WTC11 (cell line): ENCODE measurements around the gene TSC1. TPM values are rescaled to one million over a fixed set of nuclear protein-coding genes. Genes with fewer than 3 reads are reported as not detected.

Source experiments
- ATAC-seq: fragments of 200-7000 bp; cut with Tn5 transposase; 2 replicates; pipeline ENCODE4 v1.10.0; 2021; ENCODE audit warnings: mild to moderate bottlenecking, moderate library complexity
- CTCF ChIA-PET: fragments of 300-600 bp; sonication (Branson Sonifier 250); formaldehyde crosslinking; loops from one replicate; lab custom pipeline; 2021; ENCODE audit warnings: antibody characterized with exemption; lab: Charles Lee
- POLR2A ChIA-PET: fragments of 350-600 bp; sonication (Branson Sonifier 250); formaldehyde crosslinking; loops from one replicate; lab custom pipeline; 2021; ENCODE audit warnings: antibody characterized with exemption; lab: Charles Lee
- DNase-seq: peaks from one replicate; pipeline ENCODE4 v3.0.0; 2021; ENCODE audit warnings: low spot score
- H3K27ac Mint-ChIP-seq: 2 replicates; pipeline ENCODE4 v1.8.0; 2021; ENCODE audit warnings: mixed read lengths
- H3K27me3 Mint-ChIP-seq: 2 replicates; pipeline ENCODE4 v1.8.0; 2021; ENCODE audit warnings: low read depth, mild to moderate bottlenecking, moderate library complexity, mixed read lengths
- H3K36me3 Mint-ChIP-seq: 2 replicates; pipeline ENCODE4 v1.8.0; 2021; ENCODE audit warnings: mixed read lengths
- H3K4me1 Mint-ChIP-seq: 2 replicates; pipeline ENCODE4 v1.8.0; 2022; ENCODE audit warnings: mixed read lengths
- H3K4me3 Mint-ChIP-seq: 2 replicates; pipeline ENCODE4 v1.8.0; 2021; ENCODE audit warnings: mild to moderate bottlenecking, moderate library complexity, mixed read lengths
- H3K9me3 Mint-ChIP-seq: 2 replicates; pipeline ENCODE4 v1.8.0; 2021; ENCODE audit warnings: mixed read lengths
- AR ChIP-seq: fragments of 250-450 bp; sonication (Bioruptor Pico); IDR thresholded peaks from 2 replicates; pipeline ENCODE4 v1.9.0; 2021; ENCODE audit warnings: mild to moderate bottlenecking
- ATF1 ChIP-seq: sonication (generic); formaldehyde crosslinking; IDR thresholded peaks from 2 replicates; pipeline ENCODE4 v1.8.1; 2023; ENCODE audit warnings: mild to moderate bottlenecking, moderate library complexity, missing genetic modification reagents
- CREB1 ChIP-seq: sonication (generic); formaldehyde crosslinking; IDR thresholded peaks from 2 replicates; pipeline ENCODE4 v1.8.0; 2023; ENCODE audit warnings: mild to moderate bottlenecking, missing genetic modification reagents
- CREM ChIP-seq: sonication (generic); formaldehyde crosslinking; IDR thresholded peaks from 2 replicates; pipeline ENCODE4 v1.8.1; 2022; ENCODE audit warnings: mild to moderate bottlenecking, missing genetic modification reagents, moderate library complexity
- E2F1 ChIP-seq: sonication (generic); formaldehyde crosslinking; IDR thresholded peaks from 2 replicates; pipeline ENCODE4 v1.8.0; 2022; ENCODE audit warnings: mild to moderate bottlenecking, missing genetic modification reagents
- E2F5 ChIP-seq: sonication (generic); formaldehyde crosslinking; IDR thresholded peaks from 2 replicates; pipeline ENCODE4 v1.8.1; 2022; ENCODE audit warnings: mild to moderate bottlenecking, moderate library complexity, missing genetic modification reagents
- ETV6 ChIP-seq: sonication (generic); formaldehyde crosslinking; IDR thresholded peaks from 2 replicates; pipeline ENCODE4 v1.8.1; 2022; ENCODE audit warnings: mild to moderate bottlenecking, missing genetic modification reagents
- FOXK1 ChIP-seq: sonication (generic); formaldehyde crosslinking; IDR thresholded peaks from 2 replicates; pipeline ENCODE4 v1.8.0; 2022; ENCODE audit warnings: mild to moderate bottlenecking, moderate library complexity, missing genetic modification reagents
- GABPB1 ChIP-seq: sonication (generic); formaldehyde crosslinking; IDR thresholded peaks from 2 replicates; pipeline ENCODE4 v1.8.1; 2023; ENCODE audit warnings: mild to moderate bottlenecking, missing genetic modification reagents
- GTF2I ChIP-seq: fragments of 250-450 bp; sonication (Bioruptor Pico); conservative IDR thresholded peaks from 2 replicates; pipeline ENCODE4 v1.4.0; 2021; ENCODE audit warnings: mild to moderate bottlenecking
- HMGXB4 ChIP-seq: sonication (generic); formaldehyde crosslinking; IDR thresholded peaks from 2 replicates; pipeline ENCODE4 v1.8.1; 2023; ENCODE audit warnings: mild to moderate bottlenecking, moderate library complexity, missing genetic modification reagents
- IRF2 ChIP-seq: sonication (generic); formaldehyde crosslinking; IDR thresholded peaks from 2 replicates; pipeline ENCODE4 v1.8.0; 2022; ENCODE audit warnings: low read depth, missing genetic modification reagents, borderline replicate concordance
- MAX ChIP-seq: sonication (generic); formaldehyde crosslinking; IDR thresholded peaks from 2 replicates; pipeline ENCODE4 v1.8.0; 2022; ENCODE audit warnings: mild to moderate bottlenecking, missing genetic modification reagents
- MLX ChIP-seq: sonication (generic); formaldehyde crosslinking; IDR thresholded peaks from 2 replicates; pipeline ENCODE4 v1.8.1; 2023; ENCODE audit warnings: mild to moderate bottlenecking, missing genetic modification reagents, moderate library complexity
- NR1H2 ChIP-seq: sonication (generic); formaldehyde crosslinking; IDR thresholded peaks from 2 replicates; pipeline ENCODE4 v1.9.0; 2021; ENCODE audit warnings: mild to moderate bottlenecking, moderate library complexity, missing genetic modification reagents
- SP1 ChIP-seq: sonication (generic); formaldehyde crosslinking; conservative IDR thresholded peaks from 2 replicates; pipeline ENCODE4 v1.8.1; 2022; ENCODE audit warnings: missing genetic modification reagents
- TEAD1 ChIP-seq: sonication (generic); formaldehyde crosslinking; IDR thresholded peaks from 2 replicates; pipeline ENCODE4 v1.8.0; 2022; ENCODE audit warnings: mild to moderate bottlenecking, missing genetic modification reagents
- USF2 ChIP-seq: sonication (generic); formaldehyde crosslinking; IDR thresholded peaks from 2 replicates; pipeline ENCODE4 v1.8.1; 2023; ENCODE audit warnings: mild to moderate bottlenecking, missing genetic modification reagents, moderate library complexity
- ZNF121 ChIP-seq: sonication (generic); formaldehyde crosslinking; IDR thresholded peaks from 2 replicates; pipeline ENCODE4 v1.8.0; 2023; ENCODE audit warnings: missing genetic modification reagents
- ZNF232 ChIP-seq: sonication (generic); formaldehyde crosslinking; IDR thresholded peaks from 2 replicates; pipeline ENCODE4 v1.8.0; 2022; ENCODE audit warnings: mild to moderate bottlenecking, missing genetic modification reagents
- ZNF281 ChIP-seq: sonication (generic); formaldehyde crosslinking; IDR thresholded peaks from 2 replicates; pipeline ENCODE4 v1.8.0; 2023; ENCODE audit warnings: mild to moderate bottlenecking, missing genetic modification reagents
- ZNF512 ChIP-seq: sonication (generic); formaldehyde crosslinking; IDR thresholded peaks from 2 replicates; pipeline ENCODE4 v1.8.1; 2022; ENCODE audit warnings: missing genetic modification reagents, borderline replicate concordance
- total RNA-seq: library from RNA; stranded (reverse); gene quantifications from 3 replicates; pipeline ENCODE4 v1.2.3, GENCODE V29; 2021

TSC1 gene
- total RNA-seq, 1 experiment from 2014 or later = 52.9 TPM

GRCh38 chr9:132877824-132878694 lies 66.4 kb downstream of the TSC1 start, which contains the start of gene AK8:
Gene AK8 (minus strand): TSS chr9:132878284. CDS start chr9:132878255, 29 bp downstream.
- DNase-seq (peak; percentile 77), ATAC-seq (peak; percentile 69)
- no peaks in the 10 kb centered on the region for H3K9me3 Mint-ChIP-seq
- H3K27ac Mint-ChIP-seq = no peak within 1 kb of the TSS
- H3K27me3 Mint-ChIP-seq = peaks cover 42% of the 10 kb centered on the region
- ChIA-PET POLR2A (interaction anchor here (0.7 kb wide), 1 partner anchor 767 kb away, joined by 3 read pairs; no protein-coding TSS in a partner anchor), CTCF (interaction anchor here (0.8 to 2.4 kb wide), 9 partner anchors 24 to 1324 kb away, joined by 3 to 17 read pairs (median 3); partner anchors contain the start of gene CFAP77)
- H3K4me3 Mint-ChIP-seq = peak within 1 kb of the TSS; percentile 74
- 0 out of 2 replicates have a peak, but pooled peaks cover 3% of the 10 kb centered on the region for H3K4me1 Mint-ChIP-seq
- no peaks in the 10 kb centered on the region for H3K36me3 Mint-ChIP-seq
- TF ChIP-seq CREB1 (CRISPR knock-in tag) = peak; percentile 82
- no peak for TF ChIP-seq E2F1 (CRISPR knock-in tag)
- TF ChIP-seq ETV6 = peak; percentile 69; the same call in 1 of the 2 replicates
- no peak for TF ChIP-seq ZNF512 (CRISPR knock-in tag)
- peak; percentile 71; the same call in 1 of the 2 replicates for TF ChIP-seq FOXK1 (CRISPR knock-in tag)
- 0 out of 2 replicates have a peak, but pooled peaks have one; percentile 38 for TF ChIP-seq E2F5 (CRISPR knock-in tag)
- no peak for TF ChIP-seq MLX (CRISPR knock-in tag)
- TF ChIP-seq GTF2I (CRISPR knock-in tag) = peak; percentile 75; the same call in 1 of the 2 replicates
- TF ChIP-seq SP1 (CRISPR knock-in tag) = peak; percentile 93
- 0 out of 2 replicates have a peak, but pooled peaks have one; percentile 30 for TF ChIP-seq TEAD1
- peak; percentile 77; the same call in 1 of the 2 replicates for TF ChIP-seq ATF1 (CRISPR knock-in tag)
- TF ChIP-seq HMGXB4 = peak; percentile 40; the same call in 1 of the 2 replicates
- no peak for TF ChIP-seq ZNF281 (CRISPR knock-in tag)
- no peak for TF ChIP-seq NR1H2 (CRISPR knock-in tag)
- TF ChIP-seq ZNF232 (CRISPR knock-in tag) = peak; percentile 60; the same call in 1 of the 2 replicates
- TF ChIP-seq GABPB1 (CRISPR knock-in tag) = peak; percentile 38; the same call in 1 of the 2 replicates
- TF ChIP-seq USF2 (CRISPR knock-in tag) = peak; percentile 17; the same call in 1 of the 2 replicates
- peak; percentile 100 for TF ChIP-seq ZNF121 (CRISPR knock-in tag)
- TF ChIP-seq MAX (CRISPR knock-in tag) = peak; percentile 61; the same call in 1 of the 2 replicates
- TF ChIP-seq IRF2 (CRISPR knock-in tag) = no peak
- TF ChIP-seq CREM = peak; percentile 99
- TF ChIP-seq AR (CRISPR knock-in tag) = no peak
